Retina (tissue), 1 donor: ENCODE results near the gene SATB2.

Experiments used
- DNase-seq: peaks from one replicate; pipeline ENCODE4 v3.0.0-alpha.2; 2016

The SATB2 gene

DNA sequence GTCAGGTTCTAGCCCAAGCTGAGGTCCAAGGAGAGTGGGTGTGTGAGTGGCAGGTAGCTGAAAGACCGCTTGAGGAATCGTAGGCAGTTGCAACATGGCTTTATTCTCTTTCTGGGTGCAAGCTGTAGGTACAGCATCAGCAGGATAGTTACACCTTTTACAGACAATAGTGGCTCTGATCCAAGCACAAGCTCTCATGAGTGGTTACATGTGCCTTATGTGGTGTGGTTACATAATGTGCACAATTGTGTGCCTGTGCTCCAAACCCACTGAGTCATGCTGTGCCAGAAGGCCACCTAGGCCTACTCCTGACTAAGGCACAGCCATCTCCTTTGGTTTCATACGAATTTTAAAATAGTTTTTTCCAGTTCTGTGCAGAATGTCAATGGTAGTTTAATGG, 227.6 kb downstream of the SATB2 start:
- no peak for DNase-seq

GRCh38 chr2:199228887-199229819, 228.6 kb downstream of the SATB2 start:
- no peak for DNase-seq

DNA sequence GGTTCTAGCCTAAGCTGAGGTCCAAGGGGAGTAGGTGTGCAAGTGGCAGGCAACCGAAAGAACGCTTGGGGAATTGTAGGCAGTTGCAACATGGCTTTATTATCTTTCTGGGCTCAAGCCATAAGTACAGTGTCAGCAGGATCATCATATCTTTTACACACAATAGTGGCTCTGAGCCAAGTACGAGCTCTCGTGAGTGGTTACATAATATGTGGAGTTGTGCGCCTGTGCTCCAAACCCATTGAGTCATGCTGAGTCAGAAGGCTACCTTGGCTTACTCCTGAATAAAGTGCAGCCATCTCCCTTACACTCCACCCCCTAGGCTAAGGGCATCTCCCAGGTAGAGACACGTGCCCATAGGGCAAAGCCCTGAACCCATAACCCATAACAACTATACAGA, 233.9 kb downstream of the SATB2 start:
- no peak for DNase-seq

DNA sequence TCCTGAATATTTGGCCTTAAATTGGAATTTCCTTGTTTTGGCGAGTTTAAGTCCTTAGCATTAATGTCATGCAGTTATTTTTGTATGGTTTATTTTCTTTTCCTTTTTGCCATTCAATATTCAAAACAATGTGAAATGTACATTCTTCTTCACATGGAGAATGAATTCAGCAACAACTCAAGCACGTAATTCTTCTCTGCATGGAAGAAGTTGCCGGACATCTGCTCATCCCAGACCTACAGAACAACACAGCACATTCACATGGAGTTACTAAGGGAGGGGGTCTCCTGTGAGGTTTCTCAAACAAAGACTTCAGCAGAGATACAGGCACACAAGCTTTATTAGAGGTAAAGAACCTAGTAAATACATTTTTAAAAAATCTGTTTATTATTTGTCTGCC, 236.8 kb downstream of the SATB2 start:
- peak; percentile 40 for DNase-seq

- no peak for DNase-seq
Measured at GRCh38 chr2:199219551-199219950, 238.2 kb downstream of the SATB2 start.
